Adipose tissue (tissue), 3 donors: Measurements from ENCODE around the gene TTC21A. TPM values are rescaled to one million over a fixed set of nuclear protein-coding genes. Genes with fewer than 3 reads are reported as not detected.
A peak's percentile ranks its signal among the peaks of the same experiment; 100 is the strongest.

ENCODE experiments used
- H3K27ac ChIP-seq: one replicate; pipeline ENCODE4 v1.5.1; 2013; ENCODE audit warnings: low read depth, low read length
- WGBS, 3 donors: extraction: QIAGEN DNeasy Blood & Tissue Kit; methylation state at CpG; one replicate each; pipeline ENCODE4 v1.1.7; 2013; 5-methylcytosine and 5-hydroxymethylcytosine counted together
- polyA plus RNA-seq, 3 donors: library from polyadenylated mRNA; stranded (reverse); fragments of 200-250 nt; gene quantifications; one replicate each; pipeline ENCODE4 v1.2.3, GENCODE V29; 2013
- donor health status: healthy with polysubstance abuse.
- donor health status: Bipolar disorder and iron deficiency.
- donor health status: healthy.

The TTC21A gene
- polyA plus RNA-seq, 3 donors: 2.1 to 5.4 (median 2.7) TPM

DNA sequence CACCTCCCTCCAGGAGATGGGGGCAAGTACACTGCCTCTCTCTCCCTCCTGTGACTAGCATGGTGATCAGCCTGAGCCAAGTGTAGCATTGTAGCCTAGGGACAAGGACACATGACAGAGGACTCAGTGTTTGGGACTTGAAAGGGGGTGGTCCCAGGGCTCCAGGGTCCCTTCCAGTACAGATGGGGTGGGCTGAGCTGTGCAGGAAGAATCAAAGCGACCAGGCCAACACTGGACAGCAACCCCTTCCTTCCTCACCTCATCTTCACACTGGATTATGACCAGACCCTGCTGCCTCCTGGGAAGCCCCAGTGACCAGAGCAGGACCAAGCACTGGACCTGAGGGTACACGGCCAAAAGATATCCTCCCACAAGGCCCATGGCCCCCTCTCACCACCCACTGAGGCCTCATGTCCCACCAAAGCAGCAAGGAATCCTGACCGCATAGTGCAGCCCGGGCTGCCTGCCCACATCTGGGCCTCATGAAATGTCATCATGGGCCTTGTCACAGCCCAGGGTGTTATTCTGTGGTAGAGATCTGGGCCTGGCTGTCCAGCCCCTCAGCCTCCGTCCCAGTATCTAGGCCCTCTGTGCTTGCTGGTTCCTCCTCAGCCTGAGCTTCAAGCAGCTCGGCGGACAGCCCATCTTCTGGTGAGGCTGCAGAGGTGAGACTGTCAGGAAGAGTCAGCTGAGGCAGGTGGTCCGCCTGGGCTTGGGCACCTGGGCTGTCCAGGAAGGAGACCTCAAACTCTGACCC lies 9.6 kb upstream of the TTC21A start:
- H3K27ac ChIP-seq: no peak overlapping the region
- 84 to 88% (median 85%) methylated on average over 8 of the region's 8 CpGs for WGBS, 3 donors

DNA sequence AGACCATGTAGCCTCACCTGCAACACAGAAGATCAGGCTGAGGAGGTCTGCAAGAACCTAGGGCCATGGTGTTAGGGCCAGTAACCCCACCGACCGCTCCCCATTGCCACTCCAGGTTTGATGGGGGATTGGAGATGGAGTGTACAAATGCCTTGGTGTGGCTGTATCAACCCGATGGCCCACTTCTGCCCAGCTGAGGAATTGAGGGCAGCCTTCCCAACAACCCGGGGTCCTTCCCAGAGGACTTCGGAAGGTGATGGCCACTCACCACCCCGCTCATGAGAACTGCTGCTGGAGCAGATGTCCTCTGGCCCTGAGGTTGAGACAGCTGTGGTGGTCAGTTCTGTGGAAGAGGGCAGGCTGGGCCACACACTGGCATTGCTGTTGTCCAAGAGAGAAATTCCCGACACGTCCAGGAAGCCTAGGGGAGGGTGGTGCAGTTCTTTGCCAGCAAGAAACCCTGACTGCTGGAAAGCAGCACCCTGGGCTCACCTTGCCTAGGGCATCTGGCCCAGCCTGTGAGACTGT lies 8.9 kb upstream of the TTC21A start:
- no peak overlapping the region for H3K27ac ChIP-seq
- WGBS, 3 donors: 91 to 92% (median 91%) methylated on average over 8 of the region's 8 CpGs

DNA sequence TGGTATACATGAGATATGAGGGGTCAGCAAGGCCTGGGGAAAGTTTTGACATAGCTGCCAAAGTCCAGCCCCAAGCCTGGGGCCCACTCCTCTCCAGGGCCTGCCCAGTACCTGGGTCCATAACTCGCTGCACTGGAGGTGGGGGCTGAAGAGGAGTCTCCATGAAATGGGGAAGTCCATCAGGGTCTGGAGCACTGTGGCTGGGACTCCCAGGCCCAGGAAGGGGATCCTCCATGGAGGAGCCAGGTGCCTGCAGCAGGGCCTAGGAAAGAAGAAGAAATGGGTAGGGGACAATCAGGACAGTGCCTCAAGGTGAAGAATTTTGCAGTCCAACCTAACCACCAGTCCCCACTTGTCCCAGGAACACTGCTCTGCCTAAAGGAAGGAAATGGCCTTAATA lies 8.2 kb upstream of the TTC21A start:
- WGBS, 3 donors: 79 to 100% (median 84%) methylated on average over 1 of the region's 1 CpG
- H3K27ac ChIP-seq: no peak overlapping the region

DNA sequence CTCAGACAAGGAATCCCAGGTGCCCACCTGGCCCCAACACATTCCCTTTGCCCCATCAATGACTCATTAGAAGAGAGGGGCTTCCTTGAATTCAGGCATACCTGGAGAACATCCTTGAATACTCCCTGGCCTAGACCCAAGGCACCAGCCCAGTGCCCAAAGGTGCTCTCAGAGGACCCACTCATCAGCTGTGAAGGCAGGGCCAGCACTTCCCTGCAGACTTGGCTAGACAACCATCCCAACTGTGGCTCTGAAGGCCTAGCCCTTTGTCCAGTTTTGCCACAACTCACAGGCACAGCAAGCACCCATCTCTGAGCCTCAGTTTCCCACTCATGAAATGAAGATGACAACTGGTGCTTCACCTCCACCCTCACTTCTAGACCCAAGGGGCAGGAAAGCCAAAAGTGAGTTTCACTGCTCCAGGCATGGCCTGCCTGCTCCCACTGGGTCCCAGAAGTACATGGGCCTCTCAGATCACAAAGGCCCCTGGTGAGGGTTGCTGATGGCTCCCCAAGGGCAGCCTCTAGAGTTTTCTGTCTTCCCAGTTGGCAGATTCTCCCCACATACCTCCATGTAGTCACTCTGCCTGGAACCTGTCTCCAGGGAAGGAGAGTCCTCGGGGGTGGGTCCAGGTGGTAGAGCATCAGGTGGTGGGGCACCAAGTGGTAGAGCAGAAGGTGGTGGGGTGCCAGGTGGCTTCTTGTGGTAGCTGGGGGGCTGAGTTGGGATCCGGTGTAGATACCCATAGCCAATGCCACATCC lies 7.6 kb upstream of the TTC21A start:
- WGBS, 3 donors: 90 to 98% (median 95%) methylated on average over 2 of the region's 2 CpGs
- H3K27ac ChIP-seq: no peak overlapping the region

DNA sequence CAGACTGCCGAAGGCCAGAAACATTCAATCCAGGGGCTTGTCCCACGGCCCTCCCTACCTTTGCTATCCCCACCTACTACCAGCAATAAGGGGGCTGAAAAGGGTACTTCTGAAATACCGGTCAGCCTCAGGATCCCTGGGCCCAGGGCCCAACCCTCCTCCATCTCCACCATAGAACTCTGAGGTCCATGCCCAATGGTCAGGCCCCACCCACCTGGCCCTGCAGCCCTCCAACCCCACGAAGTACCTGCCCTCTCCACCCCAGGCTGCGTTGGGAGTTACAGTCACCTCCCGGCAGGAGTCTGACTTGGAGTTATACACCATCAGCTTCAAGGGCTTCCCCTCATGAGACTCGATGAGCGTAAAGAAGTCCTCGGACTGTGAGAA lies 7.0 kb upstream of the TTC21A start:
- no peak overlapping the region for H3K27ac ChIP-seq
- WGBS, 3 donors: 90 to 92% (median 92%) methylated on average over 9 of the region's 9 CpGs

DNA sequence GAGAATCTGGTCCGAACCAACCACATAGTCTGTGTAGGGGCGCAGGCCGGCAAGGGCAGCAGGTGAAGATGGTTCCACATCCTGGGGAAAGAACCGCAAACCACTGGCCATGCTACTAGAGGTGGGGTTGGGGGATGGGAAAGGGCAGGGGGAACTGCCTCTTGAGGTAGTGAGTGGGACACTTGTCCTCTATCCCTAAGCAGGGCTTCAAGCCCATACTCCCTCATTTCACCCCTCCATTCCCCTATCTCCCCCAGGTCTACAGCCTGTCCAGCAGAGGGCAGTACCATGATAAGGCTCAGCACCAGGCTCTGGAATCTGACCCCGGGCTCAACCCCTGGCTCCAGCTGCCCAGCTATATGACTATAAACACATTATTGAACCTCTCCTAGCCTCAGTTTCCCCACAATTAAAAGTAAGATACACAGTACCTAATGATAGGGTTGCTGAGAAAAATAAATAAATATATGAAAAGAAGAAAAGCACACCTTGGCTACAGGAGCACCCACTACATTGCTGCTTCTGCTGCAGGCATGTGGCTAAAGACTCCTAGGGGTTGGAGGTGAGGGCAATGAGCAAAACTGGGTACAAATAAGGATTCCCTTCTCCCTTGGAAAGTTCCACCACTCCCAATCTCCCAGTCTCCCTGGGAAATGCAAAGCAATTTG lies 6.3 kb upstream of the TTC21A start:
- no peak overlapping the region for H3K27ac ChIP-seq
- 84% methylated on average over 5 of the region's 5 CpGs for WGBS, 3 donors

DNA sequence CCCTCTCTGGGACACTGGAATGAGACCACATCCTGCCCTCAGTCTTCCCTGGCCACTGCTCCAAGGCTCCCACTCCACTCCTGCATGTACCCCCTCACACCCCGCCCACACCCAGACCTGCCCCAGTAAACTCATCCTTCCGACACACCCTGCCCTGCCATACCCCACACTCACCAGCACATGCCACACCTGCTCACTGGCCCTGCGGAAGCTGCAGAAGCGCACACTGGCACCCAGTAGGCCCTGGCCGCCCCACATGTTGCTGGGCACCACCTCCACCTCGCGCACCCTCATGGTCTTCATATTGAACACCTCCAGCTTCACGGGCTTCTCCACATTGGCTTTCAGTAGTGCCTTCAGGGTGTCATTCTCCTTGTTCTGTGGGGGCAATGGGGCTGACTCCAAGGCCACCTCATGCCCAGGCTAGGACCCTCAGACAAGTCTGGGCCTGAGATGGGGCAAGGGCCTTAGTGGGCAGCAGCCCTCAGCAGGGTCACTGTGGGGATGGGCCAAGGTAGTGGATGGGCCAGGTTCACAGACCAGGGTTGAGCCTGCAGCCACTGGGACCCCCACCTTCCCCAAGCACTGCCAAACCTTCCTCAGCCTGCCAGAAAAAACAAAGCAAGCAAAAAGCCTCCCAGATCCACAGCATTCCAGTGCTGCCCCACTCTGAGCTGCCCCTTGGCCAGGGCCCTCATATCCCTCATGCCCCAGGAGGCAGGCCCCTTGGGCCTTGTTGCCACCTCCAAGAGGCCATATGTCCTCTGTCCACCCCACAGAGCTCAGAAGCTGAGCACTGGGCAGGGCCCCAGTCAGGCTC lies 4.8 kb upstream of the TTC21A start:
- H3K27ac ChIP-seq: no peak overlapping the region
- WGBS, 3 donors: 95 to 96% (median 95%) methylated on average over 8 of the region's 8 CpGs

DNA sequence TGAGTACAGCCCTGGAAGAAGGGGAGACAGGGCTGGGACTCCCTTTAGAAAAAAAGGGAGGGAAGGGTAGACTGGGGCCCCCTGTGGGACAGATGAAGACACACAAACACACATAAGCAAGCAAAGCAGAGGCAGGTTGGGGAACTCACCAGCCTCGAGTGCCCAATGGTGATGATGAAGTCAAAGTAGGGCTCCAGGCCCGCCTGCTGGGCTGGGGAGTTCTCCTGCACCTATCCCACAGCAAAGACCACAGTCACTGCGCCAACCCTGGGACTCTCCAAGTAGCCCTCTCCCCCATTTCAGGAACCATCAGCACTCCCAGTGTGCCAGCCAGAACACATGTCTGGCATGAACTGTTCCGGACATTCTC lies 4.2 kb upstream of the TTC21A start:
- 70 to 82% (median 80%) methylated on average over 4 of the region's 4 CpGs for WGBS, 3 donors
- H3K27ac ChIP-seq: no peak overlapping the region

DNA sequence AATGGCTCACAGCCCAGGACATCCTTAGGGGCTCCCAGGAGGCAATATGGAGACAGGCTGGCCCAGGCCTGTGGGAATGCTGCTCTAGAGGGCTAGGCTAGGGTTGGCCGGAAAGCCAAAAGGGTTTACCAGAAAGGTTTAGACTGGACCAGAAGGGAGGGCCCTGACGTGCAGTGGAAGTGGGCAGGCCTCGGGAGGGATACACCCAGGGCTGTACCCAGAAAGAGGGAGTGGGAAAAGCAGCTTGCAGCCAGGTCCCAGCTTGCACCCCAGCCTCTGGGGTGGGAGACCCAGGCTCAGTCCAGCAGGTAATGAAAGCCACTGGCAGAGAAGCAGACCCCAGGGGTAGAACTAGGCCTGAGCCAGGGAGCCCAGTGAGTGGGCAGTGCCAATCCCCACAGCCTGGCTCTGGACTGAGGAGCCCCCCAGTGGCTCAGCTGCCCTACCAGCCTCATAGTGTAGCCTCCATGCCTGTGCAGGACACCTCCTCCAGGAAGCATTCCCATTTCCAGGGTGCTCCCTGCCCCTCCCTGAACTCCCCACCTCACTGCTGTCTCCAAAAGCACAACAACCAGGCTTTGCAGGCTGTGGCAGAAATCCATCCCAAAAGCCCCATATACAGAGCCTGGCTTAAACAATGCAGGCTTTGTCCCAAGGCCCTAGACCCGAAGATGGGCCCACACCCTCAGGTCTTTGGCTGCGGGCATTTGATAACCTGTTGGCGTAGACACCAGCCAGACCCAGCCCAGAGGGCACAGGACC lies 3.5 kb upstream of the TTC21A start:
- H3K27ac ChIP-seq: no peak overlapping the region
- 68 to 85% (median 73%) methylated on average over 6 of the region's 6 CpGs for WGBS, 3 donors

DNA sequence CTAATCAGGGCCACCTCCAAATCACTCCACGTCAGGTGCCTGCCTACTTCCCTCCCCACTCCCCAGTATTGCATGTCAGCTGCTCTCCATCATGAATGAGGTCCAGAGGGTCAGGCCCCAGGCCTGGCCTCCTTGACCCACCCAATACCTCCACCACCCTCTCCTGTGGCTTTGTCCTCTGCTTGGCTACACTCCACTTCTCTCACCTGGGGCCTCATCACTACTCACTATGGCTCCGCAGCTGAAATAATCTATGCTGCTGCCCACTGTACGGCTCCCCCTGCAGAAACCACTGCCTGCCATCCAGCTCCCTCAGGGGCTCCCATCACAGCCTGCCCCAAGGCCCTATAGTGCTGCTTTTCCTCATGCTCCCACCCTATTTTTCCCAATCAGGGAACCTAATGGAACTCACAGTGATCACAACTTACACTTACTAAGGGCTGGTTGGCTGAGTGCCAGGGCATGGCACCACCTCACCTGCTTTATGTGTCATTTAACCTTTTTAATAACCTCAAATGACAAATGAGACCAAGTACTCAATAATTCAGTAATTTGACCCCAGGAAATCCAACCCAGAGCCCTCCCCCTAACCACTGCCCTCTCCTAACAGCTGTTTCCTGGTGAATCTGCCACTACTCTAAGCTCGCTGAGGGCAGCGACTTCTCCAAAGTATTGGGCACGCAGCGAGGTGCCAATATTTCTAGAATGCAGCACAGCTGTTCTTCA lies 2.4 kb upstream of the TTC21A start:
- H3K27ac ChIP-seq: no peak overlapping the region
- WGBS, 3 donors: 83 to 86% (median 85%) methylated on average over 7 of the region's 7 CpGs

DNA sequence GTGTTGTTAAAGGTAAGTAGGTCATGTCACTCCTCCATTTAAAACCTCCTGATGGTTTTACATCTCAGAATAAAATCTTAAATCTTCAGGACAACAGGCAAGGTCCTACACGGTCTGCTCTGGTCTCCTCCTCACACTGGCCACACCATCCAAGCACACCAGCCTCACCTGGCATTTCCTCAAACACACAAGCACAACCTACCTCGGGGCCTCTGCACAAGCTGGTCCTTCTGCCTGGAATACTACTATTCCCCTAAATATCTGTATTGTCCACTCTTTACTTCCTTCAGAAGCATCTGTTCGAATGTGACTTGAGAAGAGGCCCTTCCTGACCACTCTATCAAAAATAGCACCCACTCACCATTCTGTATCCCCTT lies 1.8 kb upstream of the TTC21A start:
- 70 to 88% (median 83%) methylated on average over 3 of the region's 3 CpGs for WGBS, 3 donors

DNA sequence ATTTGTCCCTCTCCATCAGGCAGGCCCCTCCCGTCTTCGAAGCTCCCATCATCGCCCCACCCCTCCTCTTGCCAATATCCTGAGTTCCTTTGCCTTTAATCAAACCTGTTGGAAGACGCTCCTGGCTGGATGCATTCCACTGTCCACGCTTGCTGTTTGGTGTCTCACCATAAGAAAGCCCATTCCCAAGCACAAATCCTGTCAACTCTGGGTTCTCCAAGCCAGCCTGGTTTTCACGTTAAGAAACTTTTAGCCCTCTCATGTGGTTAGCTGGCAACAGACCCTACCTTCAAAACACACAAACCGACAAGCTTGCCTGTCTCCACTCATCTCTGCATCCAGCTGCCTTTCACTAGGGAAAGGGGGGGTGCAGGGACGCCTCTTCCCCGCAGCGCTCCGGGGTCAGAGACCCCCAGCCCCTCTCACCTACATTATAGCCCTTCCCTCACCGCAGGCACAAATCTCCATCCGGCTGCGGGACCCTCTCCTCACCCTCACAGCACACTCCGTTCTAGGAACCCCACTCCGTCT lies 1.1 kb upstream of the TTC21A start:
- H3K27ac ChIP-seq: no peak overlapping the region
- WGBS, 3 donors: 5 to 15% (median 15%) methylated on average over 16 of the region's 16 CpGs

More for the DNA sequence above, 1.8 kb upstream of the TTC21A start:
- H3K27ac ChIP-seq: no peak overlapping the region

DNA sequence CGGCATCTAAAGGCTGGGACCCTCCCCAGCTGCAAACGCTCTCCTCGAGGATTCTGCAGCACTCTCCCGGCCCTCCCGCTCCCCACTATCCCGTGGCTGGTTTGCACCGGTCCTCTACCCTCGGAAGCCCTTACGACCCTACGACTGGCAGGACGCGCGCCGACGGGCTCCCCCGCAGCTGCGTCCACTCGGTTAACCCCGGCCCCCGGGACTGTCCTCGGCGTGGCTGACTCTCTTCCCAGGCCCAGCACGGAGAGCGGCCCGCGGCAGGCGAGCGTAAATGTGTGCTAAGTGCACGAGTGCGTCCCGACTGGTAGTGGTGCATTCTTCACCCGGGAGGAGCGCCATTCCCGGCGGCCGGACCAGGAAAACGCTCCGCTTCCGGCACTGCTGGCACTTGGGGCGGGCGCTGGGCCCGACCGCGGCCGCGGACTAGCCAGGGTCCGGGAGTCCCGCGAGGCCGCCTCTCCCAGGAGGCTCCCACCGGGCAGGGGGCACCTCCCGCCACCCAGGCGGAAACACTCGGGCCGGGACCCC lies 561 bp upstream of the TTC21A start:
- WGBS, 3 donors: 0 to 1% (median 0%) methylated on average over 44 to 55 of the region's 55 CpGs

DNA sequence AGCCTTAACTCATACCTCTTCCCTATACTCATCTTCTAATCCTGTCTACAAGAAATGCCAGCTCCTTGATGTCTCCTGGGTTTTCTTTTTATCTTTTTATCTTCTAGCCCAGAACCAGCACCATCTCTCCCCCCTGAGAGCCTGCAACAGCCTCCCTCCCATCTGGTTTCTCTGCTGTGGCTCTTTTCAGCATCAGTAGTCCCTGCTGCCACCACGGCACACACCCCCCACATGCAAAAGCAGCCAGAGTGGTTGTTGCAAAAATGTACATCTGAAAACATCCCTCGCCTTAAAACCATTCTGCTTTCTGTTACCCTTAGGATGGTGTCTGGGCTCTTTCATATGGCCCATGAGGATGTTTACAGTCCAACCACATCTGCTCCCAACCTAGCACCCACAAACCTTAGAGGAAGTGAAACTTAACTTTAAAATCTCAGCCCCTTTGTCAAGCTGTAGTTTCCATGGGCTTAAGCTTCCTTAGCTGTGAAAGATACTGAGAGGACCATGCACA lies 775 bp downstream of the TTC21A start:
- 26 to 40% (median 36%) methylated on average over 2 of the region's 2 CpGs for WGBS, 3 donors
- H3K27ac ChIP-seq: no peak overlapping the region

More for the DNA sequence above, 561 bp upstream of the TTC21A start:
- peak overlapping the region; percentile 44 for H3K27ac ChIP-seq

DNA sequence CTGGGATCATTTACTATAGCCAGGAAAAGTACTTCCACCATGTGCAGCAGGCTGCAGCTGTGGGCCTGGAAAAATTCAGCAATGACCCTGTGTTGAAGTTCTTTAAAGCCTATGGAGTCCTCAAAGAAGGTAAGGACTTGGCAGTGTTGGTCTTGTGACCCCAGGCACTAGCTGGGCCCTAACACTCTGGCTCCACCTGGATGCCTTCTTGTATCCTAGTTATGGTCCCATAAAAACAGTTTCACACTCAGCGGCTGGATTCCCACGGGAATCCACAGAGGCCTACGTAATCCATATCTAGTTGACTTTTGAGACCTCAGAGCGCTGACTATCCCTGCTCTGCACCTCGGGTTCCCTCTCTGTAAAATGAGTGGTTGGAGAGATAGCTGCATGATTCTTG lies 1.6 kb downstream of the TTC21A start:
- WGBS, 3 donors: 88 to 93% (median 89%) methylated on average over 5 of the region's 5 CpGs
- H3K27ac ChIP-seq: no peak overlapping the region

DNA sequence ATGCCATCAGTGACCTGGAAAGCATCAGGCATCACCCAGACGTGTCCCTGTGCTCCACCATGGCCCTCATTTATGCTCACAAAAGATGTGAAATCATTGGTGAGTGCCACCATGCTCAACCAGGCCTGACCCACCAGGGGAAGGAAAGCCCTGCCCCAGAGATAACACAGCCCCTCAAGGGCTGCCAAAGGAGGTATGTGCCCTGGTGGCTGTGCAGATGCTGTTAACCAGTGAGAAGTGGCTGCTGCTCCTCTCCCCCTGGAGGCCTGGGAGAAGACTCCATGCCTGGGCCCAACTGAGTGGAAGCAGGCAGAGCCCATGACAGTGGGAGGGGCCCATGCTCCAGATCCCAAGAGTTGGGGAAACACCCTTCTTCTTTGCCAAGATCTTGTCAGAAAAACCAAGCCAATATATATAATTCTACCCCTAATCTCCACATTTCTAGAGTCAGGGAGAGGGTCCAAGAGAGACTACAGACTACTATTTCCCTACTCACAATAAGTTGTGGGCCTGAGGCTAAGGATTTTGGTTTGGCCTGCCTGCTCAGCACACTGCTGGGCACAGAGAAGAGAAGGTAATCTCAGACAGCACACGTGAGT lies 2.7 kb downstream of the TTC21A start:
- WGBS, 3 donors: 84 to 100% (median 90%) methylated on average over 2 of the region's 2 CpGs
- no peak overlapping the region for H3K27ac ChIP-seq
